ENCODE data around the gene ARSG. TPM values are rescaled to one million over a fixed set of nuclear protein-coding genes. Genes with fewer than 3 reads are reported as not detected.

The ARSG gene
- total and polyA plus RNA-seq, 9 of the 15 experiments (the other 6 are each of a cell fraction or from before 2014, with no cell fraction given): 1.0 to 5.6 (median 1.8) TPM

- TF ChIP-seq, protein P1, sequence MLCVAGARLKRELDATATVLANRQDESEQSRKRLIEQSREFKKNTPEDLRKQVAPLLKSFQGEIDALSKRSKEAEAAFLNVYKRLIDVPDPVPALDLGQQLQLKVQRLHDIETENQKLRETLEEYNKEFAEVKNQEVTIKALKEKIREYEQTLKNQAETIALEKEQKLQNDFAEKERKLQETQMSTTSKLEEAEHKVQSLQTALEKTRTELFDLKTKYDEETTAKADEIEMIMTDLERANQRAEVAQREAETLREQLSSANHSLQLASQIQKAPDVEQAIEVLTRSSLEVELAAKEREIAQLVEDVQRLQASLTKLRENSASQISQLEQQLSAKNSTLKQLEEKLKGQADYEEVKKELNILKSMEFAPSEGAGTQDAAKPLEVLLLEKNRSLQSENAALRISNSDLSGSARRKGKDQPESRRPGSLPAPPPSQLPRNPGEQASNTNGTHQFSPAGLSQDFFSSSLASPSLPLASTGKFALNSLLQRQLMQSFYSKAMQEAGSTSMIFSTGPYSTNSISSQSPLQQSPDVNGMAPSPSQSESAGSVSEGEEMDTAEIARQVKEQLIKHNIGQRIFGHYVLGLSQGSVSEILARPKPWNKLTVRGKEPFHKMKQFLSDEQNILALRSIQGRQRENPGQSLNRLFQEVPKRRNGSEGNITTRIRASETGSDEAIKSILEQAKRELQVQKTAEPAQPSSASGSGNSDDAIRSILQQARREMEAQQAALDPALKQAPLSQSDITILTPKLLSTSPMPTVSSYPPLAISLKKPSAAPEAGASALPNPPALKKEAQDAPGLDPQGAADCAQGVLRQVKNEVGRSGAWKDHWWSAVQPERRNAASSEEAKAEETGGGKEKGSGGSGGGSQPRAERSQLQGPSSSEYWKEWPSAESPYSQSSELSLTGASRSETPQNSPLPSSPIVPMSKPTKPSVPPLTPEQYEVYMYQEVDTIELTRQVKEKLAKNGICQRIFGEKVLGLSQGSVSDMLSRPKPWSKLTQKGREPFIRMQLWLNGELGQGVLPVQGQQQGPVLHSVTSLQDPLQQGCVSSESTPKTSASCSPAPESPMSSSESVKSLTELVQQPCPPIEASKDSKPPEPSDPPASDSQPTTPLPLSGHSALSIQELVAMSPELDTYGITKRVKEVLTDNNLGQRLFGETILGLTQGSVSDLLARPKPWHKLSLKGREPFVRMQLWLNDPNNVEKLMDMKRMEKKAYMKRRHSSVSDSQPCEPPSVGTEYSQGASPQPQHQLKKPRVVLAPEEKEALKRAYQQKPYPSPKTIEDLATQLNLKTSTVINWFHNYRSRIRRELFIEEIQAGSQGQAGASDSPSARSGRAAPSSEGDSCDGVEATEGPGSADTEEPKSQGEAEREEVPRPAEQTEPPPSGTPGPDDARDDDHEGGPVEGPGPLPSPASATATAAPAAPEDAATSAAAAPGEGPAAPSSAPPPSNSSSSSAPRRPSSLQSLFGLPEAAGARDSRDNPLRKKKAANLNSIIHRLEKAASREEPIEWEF (CRISPR knock-in tag; IDR thresholded peaks at IDR 0.05): no peak
- peak; percentile 98 for TF ChIP-seq RBFOX2 (IDR thresholded peaks at IDR 0.05; ENCODE audit: low read depth, low read length)
- no peak for TF ChIP-seq ARID1B (IDR thresholded peaks at IDR 0.05)
- no peak for TF ChIP-seq SP2 (IDR thresholded peaks at IDR 0.05; ENCODE audit: extremely low read depth, low read depth, low read length, poor library complexity, severe bottlenecking)
- TF ChIP-seq ZNF75A (CRISPR knock-in tag; IDR thresholded peaks at IDR 0.05): no peak
- TF ChIP-seq PKNOX1 (IDR thresholded peaks at IDR 0.05): no peak
- no peak for TF ChIP-seq ZNF384 (IDR thresholded peaks at IDR 0.05; ENCODE audit: low read depth, low read length)
- TF ChIP-seq, protein P2, sequence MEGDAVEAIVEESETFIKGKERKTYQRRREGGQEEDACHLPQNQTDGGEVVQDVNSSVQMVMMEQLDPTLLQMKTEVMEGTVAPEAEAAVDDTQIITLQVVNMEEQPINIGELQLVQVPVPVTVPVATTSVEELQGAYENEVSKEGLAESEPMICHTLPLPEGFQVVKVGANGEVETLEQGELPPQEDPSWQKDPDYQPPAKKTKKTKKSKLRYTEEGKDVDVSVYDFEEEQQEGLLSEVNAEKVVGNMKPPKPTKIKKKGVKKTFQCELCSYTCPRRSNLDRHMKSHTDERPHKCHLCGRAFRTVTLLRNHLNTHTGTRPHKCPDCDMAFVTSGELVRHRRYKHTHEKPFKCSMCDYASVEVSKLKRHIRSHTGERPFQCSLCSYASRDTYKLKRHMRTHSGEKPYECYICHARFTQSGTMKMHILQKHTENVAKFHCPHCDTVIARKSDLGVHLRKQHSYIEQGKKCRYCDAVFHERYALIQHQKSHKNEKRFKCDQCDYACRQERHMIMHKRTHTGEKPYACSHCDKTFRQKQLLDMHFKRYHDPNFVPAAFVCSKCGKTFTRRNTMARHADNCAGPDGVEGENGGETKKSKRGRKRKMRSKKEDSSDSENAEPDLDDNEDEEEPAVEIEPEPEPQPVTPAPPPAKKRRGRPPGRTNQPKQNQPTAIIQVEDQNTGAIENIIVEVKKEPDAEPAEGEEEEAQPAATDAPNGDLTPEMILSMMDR (IDR thresholded peaks at IDR 0.05 in 2 of 3, conservative IDR thresholded peaks at IDR 0.05 in 1 of 3; ENCODE audit: insufficient read depth in 2 of 3, low read depth in 1 of 3, low read length in 3 of 3): no peak
- TF ChIP-seq MAFK (IDR thresholded peaks at IDR 0.05; ENCODE audit: low read length): no peak
- no peak for TF ChIP-seq PHF21A (IDR thresholded peaks at IDR 0.05; ENCODE audit: borderline replicate concordance, low read depth)
- 0 out of 2 replicates have a peak, but pooled peaks have one; percentile 47 for TF ChIP-seq RBM14 (IDR thresholded peaks at IDR 0.05; ENCODE audit: borderline replicate concordance, insufficient read depth, low read depth, low read length)
- TF ChIP-seq RBM25 (IDR thresholded peaks at IDR 0.05; ENCODE audit: low read depth, low read length, severe bottlenecking): no peak
- TF ChIP-seq, protein P3, sequence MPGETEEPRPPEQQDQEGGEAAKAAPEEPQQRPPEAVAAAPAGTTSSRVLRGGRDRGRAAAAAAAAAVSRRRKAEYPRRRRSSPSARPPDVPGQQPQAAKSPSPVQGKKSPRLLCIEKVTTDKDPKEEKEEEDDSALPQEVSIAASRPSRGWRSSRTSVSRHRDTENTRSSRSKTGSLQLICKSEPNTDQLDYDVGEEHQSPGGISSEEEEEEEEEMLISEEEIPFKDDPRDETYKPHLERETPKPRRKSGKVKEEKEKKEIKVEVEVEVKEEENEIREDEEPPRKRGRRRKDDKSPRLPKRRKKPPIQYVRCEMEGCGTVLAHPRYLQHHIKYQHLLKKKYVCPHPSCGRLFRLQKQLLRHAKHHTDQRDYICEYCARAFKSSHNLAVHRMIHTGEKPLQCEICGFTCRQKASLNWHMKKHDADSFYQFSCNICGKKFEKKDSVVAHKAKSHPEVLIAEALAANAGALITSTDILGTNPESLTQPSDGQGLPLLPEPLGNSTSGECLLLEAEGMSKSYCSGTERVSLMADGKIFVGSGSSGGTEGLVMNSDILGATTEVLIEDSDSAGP (CRISPR knock-in tag; IDR thresholded peaks at IDR 0.05): no peak
Observed at GRCh38 chr17:68247445-68248198, 43.7 kb upstream of the ARSG start, which contains the start of gene AMZ2 (continued).
